ENCODE data around the gene RGSL1. TPM values are rescaled to one million over a fixed set of nuclear protein-coding genes. Genes with fewer than 3 reads are reported as not detected.
"Not testable (repeated sequence)": the region's sequence is repeated elsewhere in the genome, so short reads cannot be mapped to it uniquely, and the experiment has no call there.

The RGSL1 gene
- total RNA-seq, 2 experiments from 2014 or later, result not detected

DNA sequence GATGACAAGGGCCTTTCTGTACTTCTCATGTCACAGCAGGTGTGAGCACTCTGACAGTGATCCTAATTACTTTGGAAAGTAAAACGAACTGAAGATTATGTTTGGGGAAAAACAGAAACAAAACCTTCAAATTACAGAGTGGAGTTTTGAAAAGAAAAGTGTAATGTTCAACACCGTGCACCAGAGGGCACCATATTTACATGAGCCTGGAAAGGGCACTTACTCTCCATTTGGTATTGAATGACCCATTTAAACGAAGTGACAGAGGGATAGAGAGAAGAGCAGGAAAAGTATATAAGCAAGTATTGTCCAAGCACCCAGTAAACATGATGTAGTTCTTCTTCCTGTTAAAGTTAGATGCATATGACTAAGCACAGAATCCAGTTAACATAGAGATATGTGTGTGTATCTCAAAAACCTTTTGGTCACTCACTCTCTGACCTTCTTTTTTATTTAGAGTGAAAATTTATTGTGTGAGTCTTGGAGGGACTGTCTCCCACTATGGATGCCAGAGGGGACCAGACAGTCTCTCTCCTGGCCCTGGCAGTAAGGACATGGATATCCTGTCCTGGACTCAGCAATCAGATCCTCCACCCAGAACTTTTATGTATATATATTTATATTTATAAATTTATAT is 3.8 kb upstream of the RGSL1 start:
- intact Hi-C loops (cut with DNase I, micrococcal nuclease), result loop anchor here (2.0 kb wide), 2 partner anchors 335 to 341 kb away; no protein-coding TSS in a partner anchor
- H3K27me3 ChIP-seq (ENCODE audit: control insufficient read depth in 1 of 2, insufficient read depth in 2 of 2, low read length in 2 of 2), result no peaks in the 10 kb centered on the region
- H3K36me3 Mint-ChIP-seq (ENCODE audit: low read depth), result no peaks in the 10 kb centered on the region
- H3K27ac Mint-ChIP-seq, result no peak overlapping the region
- no peak for ATAC-seq (ENCODE audit: poor library complexity)
- H3K9me3 Mint-ChIP-seq, result no peaks in the 10 kb centered on the region
- H3K9me3 ChIP-seq (ENCODE audit: control insufficient read depth in 1 of 2, insufficient read depth in 1 of 2, low read length in 2 of 2), result no peaks in the 10 kb centered on the region
- H3K27me3 Mint-ChIP-seq, result peaks cover 10% of the 10 kb centered on the region
- no peaks in the 10 kb centered on the region for H3K4me1 Mint-ChIP-seq (ENCODE audit: low read depth)
- H3K4me3 ChIP-seq (ENCODE audit: low read length), result no peak overlapping the region
- DNase-seq, result peak in 4 of 14 experiments; percentile 30 to 62 (median 43)
- ChIA-PET CTCF (no interaction called here), POLR2A (no interaction called here)
- TF ChIP-seq, protein P1, sequence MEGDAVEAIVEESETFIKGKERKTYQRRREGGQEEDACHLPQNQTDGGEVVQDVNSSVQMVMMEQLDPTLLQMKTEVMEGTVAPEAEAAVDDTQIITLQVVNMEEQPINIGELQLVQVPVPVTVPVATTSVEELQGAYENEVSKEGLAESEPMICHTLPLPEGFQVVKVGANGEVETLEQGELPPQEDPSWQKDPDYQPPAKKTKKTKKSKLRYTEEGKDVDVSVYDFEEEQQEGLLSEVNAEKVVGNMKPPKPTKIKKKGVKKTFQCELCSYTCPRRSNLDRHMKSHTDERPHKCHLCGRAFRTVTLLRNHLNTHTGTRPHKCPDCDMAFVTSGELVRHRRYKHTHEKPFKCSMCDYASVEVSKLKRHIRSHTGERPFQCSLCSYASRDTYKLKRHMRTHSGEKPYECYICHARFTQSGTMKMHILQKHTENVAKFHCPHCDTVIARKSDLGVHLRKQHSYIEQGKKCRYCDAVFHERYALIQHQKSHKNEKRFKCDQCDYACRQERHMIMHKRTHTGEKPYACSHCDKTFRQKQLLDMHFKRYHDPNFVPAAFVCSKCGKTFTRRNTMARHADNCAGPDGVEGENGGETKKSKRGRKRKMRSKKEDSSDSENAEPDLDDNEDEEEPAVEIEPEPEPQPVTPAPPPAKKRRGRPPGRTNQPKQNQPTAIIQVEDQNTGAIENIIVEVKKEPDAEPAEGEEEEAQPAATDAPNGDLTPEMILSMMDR (IDR thresholded peaks at IDR 0.05), result peak; percentile 65
- H3K4me1 ChIP-seq (ENCODE audit: insufficient read depth, low read length), result no peaks in the 10 kb centered on the region
- no peak overlapping the region for H3K27ac ChIP-seq (ENCODE audit: low read depth in 1 of 2, low read length in 2 of 2)
- no peaks in the 10 kb centered on the region for H3K36me3 ChIP-seq (ENCODE audit: insufficient read depth, low read length)
- no peak overlapping the region for H3K4me3 Mint-ChIP-seq

GRCh38 chr1:182447124-182447523 is 2.8 kb upstream of the RGSL1 start:
- POLR2A ChIA-PET; H3K36me3 Mint-ChIP-seq (ENCODE audit: low read depth); H3K27ac ChIP-seq (ENCODE audit: low read depth in 1 of 2, low read length in 2 of 2); H3K9me3 ChIP-seq (ENCODE audit: control insufficient read depth in 1 of 2, insufficient read depth in 1 of 2, low read length in 2 of 2); H3K4me3 ChIP-seq (ENCODE audit: low read length); H3K9me3 Mint-ChIP-seq; H3K4me3 Mint-ChIP-seq; H3K36me3 ChIP-seq (ENCODE audit: insufficient read depth, low read length); H3K4me1 ChIP-seq (ENCODE audit: insufficient read depth, low read length); ATAC-seq (ENCODE audit: poor library complexity); H3K27ac Mint-ChIP-seq; H3K4me1 Mint-ChIP-seq (ENCODE audit: low read depth); CTCF ChIA-PET; DNase-seq; H3K27me3 ChIP-seq (ENCODE audit: control insufficient read depth in 1 of 2, insufficient read depth in 2 of 2, low read length in 2 of 2): not testable (repeated sequence)
- H3K27me3 Mint-ChIP-seq, result peaks cover 10% of the 10 kb centered on the region
- intact Hi-C loops (cut with DNase I, micrococcal nuclease), result loop anchor here (2.0 kb wide), 2 partner anchors 334 to 340 kb away; no protein-coding TSS in a partner anchor

DNA sequence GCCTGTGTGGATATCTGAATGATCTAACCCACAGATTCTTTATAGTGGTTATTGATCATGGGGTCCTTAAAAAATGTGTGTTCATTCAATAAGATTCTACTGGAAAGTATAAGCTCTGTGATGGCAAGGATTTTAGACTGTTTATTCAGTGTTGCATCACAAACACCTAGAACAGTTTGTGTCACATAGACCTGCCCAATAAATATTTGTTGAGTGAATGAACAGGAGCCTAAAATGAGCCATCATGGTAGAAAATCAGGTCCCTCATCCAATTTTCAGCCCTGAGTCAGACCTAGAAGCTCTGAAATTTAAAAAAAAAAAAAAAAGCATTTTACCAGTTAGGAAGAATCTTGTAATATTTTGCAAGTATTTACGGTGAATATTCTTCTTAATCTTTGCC is 2.3 kb upstream of the RGSL1 start:
- H3K27me3 ChIP-seq (ENCODE audit: control insufficient read depth in 1 of 2, insufficient read depth in 2 of 2, low read length in 2 of 2), result no peaks in the 10 kb centered on the region
- ChIA-PET CTCF (no interaction called here), POLR2A (interaction anchor here (0.7 kb wide), 1 partner anchor 291 kb away, joined by 3 read pairs; no protein-coding TSS in a partner anchor)
- H3K9me3 Mint-ChIP-seq, result no peaks in the 10 kb centered on the region
- ATAC-seq (ENCODE audit: poor library complexity) (no peak), DNase-seq (no peak)
- H3K36me3 Mint-ChIP-seq (ENCODE audit: low read depth), result no peaks in the 10 kb centered on the region
- H3K9me3 ChIP-seq (ENCODE audit: control insufficient read depth in 1 of 2, insufficient read depth in 1 of 2, low read length in 2 of 2), result no peaks in the 10 kb centered on the region
- no peak overlapping the region for H3K27ac Mint-ChIP-seq
- TF ChIP-seq, protein P1 (IDR thresholded peaks at IDR 0.05), result no peak
- intact Hi-C loops (cut with DNase I, micrococcal nuclease), result loop anchor here (2.0 kb wide), 2 partner anchors 333 to 339 kb away; no protein-coding TSS in a partner anchor
- H3K4me3 ChIP-seq (ENCODE audit: low read length), result no peak overlapping the region
- H3K4me3 Mint-ChIP-seq, result no peak overlapping the region
- no peaks in the 10 kb centered on the region for H3K4me1 ChIP-seq (ENCODE audit: insufficient read depth, low read length)
- H3K4me1 Mint-ChIP-seq (ENCODE audit: low read depth), result no peaks in the 10 kb centered on the region
- H3K36me3 ChIP-seq (ENCODE audit: insufficient read depth, low read length), result no peaks in the 10 kb centered on the region
- no peak overlapping the region for H3K27ac ChIP-seq (ENCODE audit: low read depth in 1 of 2, low read length in 2 of 2)
- H3K27me3 Mint-ChIP-seq, result peaks cover 10% of the 10 kb centered on the region

- H3K4me3 ChIP-seq (ENCODE audit: low read length), result no peak overlapping the region
- peaks cover 0 to 6% of the 10 kb centered on the region in 2 experiments for H3K27me3 ChIP-seq (ENCODE audit: control insufficient read depth in 1 of 2, insufficient read depth in 2 of 2, low read length in 2 of 2)
- Mint-ChIP-seq H3K27me3 (peaks cover 33% of the 10 kb centered on the region), H3K4me3 (no peak overlapping the region), H3K36me3 (ENCODE audit: low read depth) (no peaks in the 10 kb centered on the region), H3K4me1 (ENCODE audit: low read depth) (no peaks in the 10 kb centered on the region), H3K27ac (no peak overlapping the region), H3K9me3 (no peaks in the 10 kb centered on the region)
- H3K9me3 ChIP-seq (ENCODE audit: control insufficient read depth in 1 of 2, insufficient read depth in 1 of 2, low read length in 2 of 2), result no peaks in the 10 kb centered on the region
- POLR2A ChIA-PET, result no interaction called here
- DNase-seq (no peak), ATAC-seq (ENCODE audit: poor library complexity) (no peak)
- CTCF ChIA-PET, result no interaction called here
- intact Hi-C loops (cut with DNase I, micrococcal nuclease), result no loop called here
- H3K4me1 ChIP-seq (ENCODE audit: insufficient read depth, low read length), result no peaks in the 10 kb centered on the region
- H3K36me3 ChIP-seq (ENCODE audit: insufficient read depth, low read length), result no peaks in the 10 kb centered on the region
- TF ChIP-seq, protein P1 (IDR thresholded peaks at IDR 0.05), result no peak
- no peak overlapping the region for H3K27ac ChIP-seq (ENCODE audit: low read depth in 1 of 2, low read length in 2 of 2)
Measured at GRCh38 chr1:182453631-182454030, 3.7 kb downstream of the RGSL1 start.

Data from CD4-positive, alpha-beta T cell (primary cell).